ENCODE data around the gene KIDINS220. TPM values are rescaled to one million over a fixed set of nuclear protein-coding genes. Genes with fewer than 3 reads are reported as not detected.
A peak's percentile ranks its signal among the peaks of the same experiment; 100 is the strongest.

Gene KIDINS220
- total RNA-seq, 2 donors from 2014 or later, result 37.1 to 51.0 TPM

DNA sequence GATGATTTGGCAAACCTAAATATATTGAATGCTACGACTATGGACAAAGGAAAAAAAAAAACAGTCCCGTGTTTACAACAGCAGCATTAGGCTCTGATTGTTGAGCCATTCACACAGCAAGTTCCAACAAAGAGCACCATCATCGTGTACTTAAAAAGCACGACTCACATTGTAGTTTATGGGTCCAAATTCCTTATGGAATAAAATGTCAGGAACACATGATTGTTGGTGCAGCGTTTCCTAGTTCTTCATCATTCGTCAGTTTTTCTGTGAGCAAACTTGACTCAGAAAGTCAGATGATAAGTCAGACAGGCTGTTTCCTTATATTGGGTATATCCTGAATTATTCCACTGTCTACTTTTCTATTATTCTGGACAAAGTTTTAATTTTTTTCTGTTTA is 10.0 kb upstream of the KIDINS220 start:
- no peak overlapping the region for H3K4me3 ChIP-seq

GRCh38 chr2:8841932-8842331 is 4.5 kb upstream of the KIDINS220 start:
- H3K9me3 ChIP-seq, result no peaks in the 10 kb centered on the region
- intact Hi-C loops (cut with DNase I), result no loop called here

More for the DNA sequence above, 10.0 kb upstream of the KIDINS220 start:
- Histone ChIP-seq H3K27ac (no peak overlapping the region), H3K9me3 (no peaks in the 10 kb centered on the region), H3K27me3 (no peaks in the 10 kb centered on the region), H3K36me3 (no peaks in the 10 kb centered on the region), H3K9ac (ENCODE audit: low read depth in 2 of 2, low read length in 2 of 2) (no peak overlapping the region), H3K4me1 (no peaks in the 10 kb centered on the region)
- TF ChIP-seq, protein P1, sequence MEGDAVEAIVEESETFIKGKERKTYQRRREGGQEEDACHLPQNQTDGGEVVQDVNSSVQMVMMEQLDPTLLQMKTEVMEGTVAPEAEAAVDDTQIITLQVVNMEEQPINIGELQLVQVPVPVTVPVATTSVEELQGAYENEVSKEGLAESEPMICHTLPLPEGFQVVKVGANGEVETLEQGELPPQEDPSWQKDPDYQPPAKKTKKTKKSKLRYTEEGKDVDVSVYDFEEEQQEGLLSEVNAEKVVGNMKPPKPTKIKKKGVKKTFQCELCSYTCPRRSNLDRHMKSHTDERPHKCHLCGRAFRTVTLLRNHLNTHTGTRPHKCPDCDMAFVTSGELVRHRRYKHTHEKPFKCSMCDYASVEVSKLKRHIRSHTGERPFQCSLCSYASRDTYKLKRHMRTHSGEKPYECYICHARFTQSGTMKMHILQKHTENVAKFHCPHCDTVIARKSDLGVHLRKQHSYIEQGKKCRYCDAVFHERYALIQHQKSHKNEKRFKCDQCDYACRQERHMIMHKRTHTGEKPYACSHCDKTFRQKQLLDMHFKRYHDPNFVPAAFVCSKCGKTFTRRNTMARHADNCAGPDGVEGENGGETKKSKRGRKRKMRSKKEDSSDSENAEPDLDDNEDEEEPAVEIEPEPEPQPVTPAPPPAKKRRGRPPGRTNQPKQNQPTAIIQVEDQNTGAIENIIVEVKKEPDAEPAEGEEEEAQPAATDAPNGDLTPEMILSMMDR (IDR thresholded peaks at IDR 0.05), result no peak
- DNase-seq, result no peak
- intact Hi-C loops (cut with DNase I), result no loop called here

GRCh38 chr2:8840475-8841091 is 3.2 kb upstream of the KIDINS220 start:
- TF ChIP-seq, protein P1 (IDR thresholded peaks at IDR 0.05), result no peak
- no peak for DNase-seq
- Histone ChIP-seq H3K9me3 (no peaks in the 10 kb centered on the region), H3K9ac (ENCODE audit: low read depth in 2 of 2, low read length in 2 of 2) (no peak overlapping the region), H3K27me3 (no peaks in the 10 kb centered on the region), H3K4me3 (no peak overlapping the region), H3K36me3 (no peaks in the 10 kb centered on the region), H3K4me1 (no peaks in the 10 kb centered on the region), H3K27ac (no peak overlapping the region)
- intact Hi-C loops (cut with DNase I), result no loop called here

More at GRCh38 chr2:8841932-8842331, 4.5 kb upstream of the KIDINS220 start:
- Histone ChIP-seq H3K27ac (no peak overlapping the region), H3K27me3 (no peaks in the 10 kb centered on the region), H3K4me1 (no peaks in the 10 kb centered on the region), H3K36me3 (no peaks in the 10 kb centered on the region), H3K9ac (ENCODE audit: low read depth in 2 of 2, low read length in 2 of 2) (no peak overlapping the region), H3K4me3 (no peak overlapping the region)
- TF ChIP-seq, protein P1 (IDR thresholded peaks at IDR 0.05), result no peak
- no peak for DNase-seq

DNA sequence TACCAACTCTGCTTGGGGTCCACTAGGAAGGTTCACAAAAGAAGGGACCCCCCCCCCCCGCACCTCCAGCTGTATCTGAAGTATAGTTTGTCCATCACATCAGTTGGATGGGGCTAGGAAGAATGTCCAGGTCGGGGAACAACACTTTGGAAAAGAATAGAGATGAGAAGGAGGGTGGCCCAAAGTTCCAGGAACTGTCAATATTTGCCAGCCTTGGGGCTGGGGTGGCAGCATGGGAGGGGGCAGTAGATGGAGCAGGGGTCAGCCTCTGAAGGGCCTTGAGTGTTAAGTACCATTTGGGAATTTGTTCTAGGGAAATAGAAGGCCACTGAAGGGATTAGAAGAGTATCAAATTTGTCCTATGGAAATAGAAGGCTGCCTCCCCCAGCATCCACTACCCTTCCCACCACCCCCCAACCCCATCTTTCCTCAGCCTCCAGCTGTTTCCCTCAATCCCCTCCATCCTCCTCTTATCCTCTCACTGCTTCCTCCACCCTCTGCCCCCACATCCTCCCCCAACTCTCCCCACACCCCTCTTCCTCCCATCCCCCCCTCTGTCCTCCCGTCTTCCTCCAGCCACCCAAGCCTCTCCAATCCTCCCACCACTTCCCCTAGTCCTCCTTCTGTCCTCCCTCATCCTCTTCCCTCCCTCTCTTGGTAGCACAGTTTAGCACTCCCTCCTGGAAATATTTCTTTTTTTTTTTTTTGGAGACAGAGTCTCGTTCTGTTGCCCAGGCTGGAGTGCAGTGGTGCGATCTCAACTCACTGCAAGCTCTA is 2.0 kb upstream of the KIDINS220 start:
- H3K4me3 ChIP-seq, result no peak overlapping the region
- intact Hi-C loops (cut with DNase I), result no loop called here
- no peak overlapping the region for H3K9ac ChIP-seq (ENCODE audit: low read depth in 2 of 2, low read length in 2 of 2)
- DNase-seq, result no peak
- no peaks in the 10 kb centered on the region for H3K27me3 ChIP-seq
- no peaks in the 10 kb centered on the region for H3K9me3 ChIP-seq
- TF ChIP-seq, protein P1 (IDR thresholded peaks at IDR 0.05), result no peak
- no peaks in the 10 kb centered on the region for H3K4me1 ChIP-seq
- no peaks in the 10 kb centered on the region for H3K36me3 ChIP-seq
- no peak overlapping the region for H3K27ac ChIP-seq

GRCh38 chr2:8837795-8838140 is 355 bp upstream of the KIDINS220 start:
- Histone ChIP-seq H3K4me1 (no peaks in the 10 kb centered on the region), H3K27ac (no peak overlapping the region), H3K36me3 (no peaks in the 10 kb centered on the region), H3K27me3 (no peaks in the 10 kb centered on the region), H3K9ac (ENCODE audit: low read depth in 2 of 2, low read length in 2 of 2) (no peak overlapping the region), H3K9me3 (no peaks in the 10 kb centered on the region), H3K4me3 (peak overlapping the region; percentile 99)
- no peak for DNase-seq
- TF ChIP-seq, protein P1 (IDR thresholded peaks at IDR 0.05), result no peak
- intact Hi-C loops (cut with DNase I), result no loop called here
